Right atrium auricular region (tissue), 2 donors: ENCODE data around the gene CYYR1. TPM values are rescaled to one million over a fixed set of nuclear protein-coding genes. Genes with fewer than 3 reads are reported as not detected.

Source experiments
- DNase-seq: peaks from one replicate; pipeline ENCODE4 v3.0.0-alpha.2; 2019; ENCODE audit warnings: low spot score
- H3K27ac ChIP-seq, 2 donors: fragments of 200-600 bp; sonication (generic); 1 replicate in 1 of 2; 2 replicates in 1 of 2; pipeline ENCODE4 v1.5.1; 2016 to 2019
- H3K27me3 ChIP-seq, 2 donors: fragments of 200-600 bp; sonication (generic); one replicate each; pipeline versions ENCODE4 v1.5.1 to v1.6.0; 2017 to 2019
- H3K36me3 ChIP-seq: fragments of 200-600 bp; sonication (generic); one replicate; pipeline ENCODE4 v1.5.1; 2016
- H3K4me1 ChIP-seq, 2 donors: fragments of 200-600 bp; sonication (generic); one replicate each; pipeline versions ENCODE4 v1.5.1 to v1.6.0; 2017 to 2019
- H3K4me3 ChIP-seq, 2 donors: fragments of 200-600 bp; sonication (generic); 1 replicate in 1 of 2; 2 replicates in 1 of 2; pipeline ENCODE4 v1.5.1; 2017 to 2019; ENCODE audit warnings: mild to moderate bottlenecking in 1 of 2, moderate library complexity in 1 of 2
- H3K9me3 ChIP-seq, 2 donors: fragments of 200-600 bp; sonication (generic); one replicate each; pipeline ENCODE4 v1.5.1; 2019
- total RNA-seq, 2 donors: library from RNA; depleted of rRNA; stranded (reverse); fragments of >200 nt; gene quantifications; one replicate each; pipeline ENCODE4 v1.1.0, GENCODE V29; 2016
- TF ChIP-seq, protein P1 (sequence below), 2 donors: fragments of 200-600 bp; sonication (generic); IDR thresholded peaks; one replicate each; pipeline ENCODE4 v1.5.1; 2019; ENCODE audit warnings: antibody characterized with exemption in 2 of 2

The CYYR1 gene
- total RNA-seq, 2 donors from 2014 or later: 9.6 to 36.7 TPM

DNA sequence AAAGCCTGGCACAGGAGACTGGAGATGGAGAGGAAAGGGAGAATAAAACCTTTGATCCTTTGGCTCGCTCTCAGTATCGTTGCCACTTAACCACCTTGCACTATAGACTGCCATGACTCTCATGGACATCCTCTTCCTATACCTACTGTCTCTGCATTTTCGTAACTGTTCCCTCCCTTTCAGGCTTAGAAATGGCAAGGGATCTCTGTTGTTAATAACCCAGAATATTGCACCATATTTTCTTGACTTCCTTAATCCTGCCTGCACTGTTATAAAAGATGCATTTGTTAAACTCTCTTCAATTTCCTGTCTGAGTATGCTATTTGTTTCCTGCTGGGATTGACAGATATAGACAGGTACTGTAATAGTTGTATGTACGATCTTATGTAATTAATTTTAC lies 38.6 kb downstream of the CYYR1 start:
- TF ChIP-seq, protein P1, sequence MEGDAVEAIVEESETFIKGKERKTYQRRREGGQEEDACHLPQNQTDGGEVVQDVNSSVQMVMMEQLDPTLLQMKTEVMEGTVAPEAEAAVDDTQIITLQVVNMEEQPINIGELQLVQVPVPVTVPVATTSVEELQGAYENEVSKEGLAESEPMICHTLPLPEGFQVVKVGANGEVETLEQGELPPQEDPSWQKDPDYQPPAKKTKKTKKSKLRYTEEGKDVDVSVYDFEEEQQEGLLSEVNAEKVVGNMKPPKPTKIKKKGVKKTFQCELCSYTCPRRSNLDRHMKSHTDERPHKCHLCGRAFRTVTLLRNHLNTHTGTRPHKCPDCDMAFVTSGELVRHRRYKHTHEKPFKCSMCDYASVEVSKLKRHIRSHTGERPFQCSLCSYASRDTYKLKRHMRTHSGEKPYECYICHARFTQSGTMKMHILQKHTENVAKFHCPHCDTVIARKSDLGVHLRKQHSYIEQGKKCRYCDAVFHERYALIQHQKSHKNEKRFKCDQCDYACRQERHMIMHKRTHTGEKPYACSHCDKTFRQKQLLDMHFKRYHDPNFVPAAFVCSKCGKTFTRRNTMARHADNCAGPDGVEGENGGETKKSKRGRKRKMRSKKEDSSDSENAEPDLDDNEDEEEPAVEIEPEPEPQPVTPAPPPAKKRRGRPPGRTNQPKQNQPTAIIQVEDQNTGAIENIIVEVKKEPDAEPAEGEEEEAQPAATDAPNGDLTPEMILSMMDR (IDR thresholded peaks at IDR 0.05): no peak
- no peaks in the 10 kb centered on the region for H3K36me3 ChIP-seq
- no peak for DNase-seq
- no peak overlapping the region for H3K27ac ChIP-seq
- H3K9me3 ChIP-seq: peaks cover 0 to 6% of the 10 kb centered on the region in 2 donors
- no peaks in the 10 kb centered on the region for H3K4me1 ChIP-seq
- no peak overlapping the region for H3K4me3 ChIP-seq
- H3K27me3 ChIP-seq: no peaks in the 10 kb centered on the region

- H3K27me3 ChIP-seq: no peaks in the 10 kb centered on the region
- peaks cover 0 to 6% of the 10 kb centered on the region in 2 donors for H3K9me3 ChIP-seq
- H3K4me3 ChIP-seq: no peak overlapping the region
- DNase-seq: no peak
- H3K4me1 ChIP-seq: no peaks in the 10 kb centered on the region
- TF ChIP-seq, protein P1 (IDR thresholded peaks at IDR 0.05): no peak
- no peaks in the 10 kb centered on the region for H3K36me3 ChIP-seq
- no peak overlapping the region for H3K27ac ChIP-seq
These were observed 40.9 kb downstream of the CYYR1 start for GRCh38 chr21:26532208-26532607.

DNA sequence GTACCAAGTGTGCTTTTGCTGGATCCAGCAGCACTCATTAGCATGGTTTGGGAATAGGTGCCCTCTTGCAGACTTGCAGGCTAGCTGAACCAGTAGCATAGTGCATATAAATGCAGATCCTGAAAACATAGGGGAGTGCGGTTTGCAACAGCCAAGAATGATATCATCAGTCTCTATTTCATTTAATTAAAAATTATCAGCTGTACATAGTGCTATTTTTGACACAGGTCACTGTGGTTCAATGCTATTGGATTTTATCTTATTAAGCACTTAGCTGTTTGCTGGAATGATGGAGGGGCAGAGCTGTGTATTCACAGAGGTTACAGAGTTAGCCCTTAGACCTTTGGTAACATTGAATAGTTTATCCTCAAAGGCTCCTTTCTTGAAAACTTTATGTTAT lies 43.6 kb downstream of the CYYR1 start:
- H3K36me3 ChIP-seq: no peaks in the 10 kb centered on the region
- DNase-seq: no peak
- peaks cover 0 to 6% of the 10 kb centered on the region in 2 donors for H3K9me3 ChIP-seq
- H3K4me1 ChIP-seq: no peaks in the 10 kb centered on the region
- no peak overlapping the region for H3K4me3 ChIP-seq
- H3K27ac ChIP-seq: no peak overlapping the region
- no peaks in the 10 kb centered on the region for H3K27me3 ChIP-seq
- TF ChIP-seq, protein P1 (IDR thresholded peaks at IDR 0.05): no peak

GRCh38 chr21:26528882-26529281 lies 44.2 kb downstream of the CYYR1 start:
- H3K4me1 ChIP-seq: no peaks in the 10 kb centered on the region
- peaks cover 0 to 6% of the 10 kb centered on the region in 2 donors for H3K9me3 ChIP-seq
- TF ChIP-seq, protein P1 (IDR thresholded peaks at IDR 0.05): no peak
- H3K27ac ChIP-seq: no peak overlapping the region
- no peak for DNase-seq
- H3K36me3 ChIP-seq: no peaks in the 10 kb centered on the region
- no peaks in the 10 kb centered on the region for H3K27me3 ChIP-seq
- no peak overlapping the region for H3K4me3 ChIP-seq

DNA sequence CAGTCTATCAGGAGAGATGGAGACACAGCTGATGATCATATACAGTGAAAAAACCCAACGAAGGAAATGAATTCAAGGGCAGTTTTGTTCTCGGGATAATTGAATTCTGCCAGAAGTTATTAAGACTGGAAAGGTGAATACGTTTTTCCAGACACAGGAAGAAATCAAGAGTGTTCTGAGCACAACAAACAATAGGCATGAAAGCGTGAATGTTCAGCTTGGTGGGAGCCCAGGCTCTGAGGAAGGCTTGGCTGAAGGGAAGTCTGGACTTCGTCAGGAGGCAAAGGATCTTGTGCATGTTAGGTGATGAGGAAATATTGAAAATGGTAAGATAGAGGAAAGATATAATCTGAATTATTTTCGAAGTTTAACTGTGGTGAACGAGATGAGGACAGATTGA lies 50.4 kb downstream of the CYYR1 start:
- no peak overlapping the region for H3K4me3 ChIP-seq
- H3K27me3 ChIP-seq: no peaks in the 10 kb centered on the region
- no peak for DNase-seq
- H3K4me1 ChIP-seq: no peaks in the 10 kb centered on the region
- TF ChIP-seq, protein P1 (IDR thresholded peaks at IDR 0.05): no peak
- H3K9me3 ChIP-seq: no peaks in the 10 kb centered on the region
- H3K27ac ChIP-seq: no peak overlapping the region
- H3K36me3 ChIP-seq: no peaks in the 10 kb centered on the region

DNA sequence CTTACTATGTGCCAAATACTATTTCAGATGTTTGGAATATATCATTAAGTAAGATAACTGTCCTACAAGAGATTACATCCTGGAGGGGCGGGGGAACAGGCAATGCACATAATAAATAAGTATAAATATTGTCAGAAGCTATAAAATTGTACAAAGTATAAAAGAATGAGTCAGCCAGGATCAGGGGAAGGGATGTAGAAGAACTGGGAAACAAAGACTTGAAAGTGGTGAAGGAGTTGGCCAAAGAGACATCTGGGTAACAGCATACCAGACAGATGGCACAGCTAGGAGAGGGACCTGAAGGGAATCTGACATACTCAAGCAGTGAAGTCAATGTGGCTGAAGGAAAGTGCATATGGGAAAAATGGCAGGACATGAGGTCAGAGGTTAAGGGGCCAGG lies 53.9 kb downstream of the CYYR1 start:
- no peak overlapping the region for H3K4me3 ChIP-seq
- H3K4me1 ChIP-seq: no peaks in the 10 kb centered on the region
- TF ChIP-seq, protein P1 (IDR thresholded peaks at IDR 0.05): no peak
- no peak overlapping the region for H3K27ac ChIP-seq
- H3K27me3 ChIP-seq: no peaks in the 10 kb centered on the region
- DNase-seq: no peak
- no peaks in the 10 kb centered on the region for H3K36me3 ChIP-seq
- no peaks in the 10 kb centered on the region for H3K9me3 ChIP-seq
